K562 (cell line): ENCODE measurements around the gene PACC1.

Source experiments
- CHD2 ChIP-seq: IDR thresholded peaks from 2 replicates; pipeline ENCODE4 v1.6.1; 2011; ENCODE audit warnings: low read depth, low read length
- ELF4 ChIP-seq: fragments of 450-650 bp; formaldehyde crosslinking; IDR thresholded peaks from 2 replicates; pipeline ENCODE4 v1.4.0; 2022; ENCODE audit warnings: missing genetic modification characterization
- JUN ChIP-seq, 2 experiments: sonication (generic) in 1 of 2; formaldehyde crosslinking in 1 of 2; IDR thresholded peaks; 2 replicates each; pipeline versions ENCODE4 v1.6.1 to v1.8.0; 2012 to 2022; ENCODE audit warnings: borderline replicate concordance in 2 of 2, mild to moderate bottlenecking in 2 of 2, improper control_type of control experiment in 1 of 2, low read depth in 1 of 2, low read length in 1 of 2, missing genetic modification reagents in 1 of 2
- SETDB1 ChIP-seq: IDR thresholded peaks from one replicate; pipeline ENCODE4 v1.6.1; 2012; ENCODE audit warnings: low read length, control low read depth, inconsistent platforms
- ZNF77 ChIP-seq: fragments of 250-450 bp; sonication (Bioruptor Pico); IDR thresholded peaks from 2 replicates; pipeline ENCODE4 v1.5.0; 2020

DNA sequence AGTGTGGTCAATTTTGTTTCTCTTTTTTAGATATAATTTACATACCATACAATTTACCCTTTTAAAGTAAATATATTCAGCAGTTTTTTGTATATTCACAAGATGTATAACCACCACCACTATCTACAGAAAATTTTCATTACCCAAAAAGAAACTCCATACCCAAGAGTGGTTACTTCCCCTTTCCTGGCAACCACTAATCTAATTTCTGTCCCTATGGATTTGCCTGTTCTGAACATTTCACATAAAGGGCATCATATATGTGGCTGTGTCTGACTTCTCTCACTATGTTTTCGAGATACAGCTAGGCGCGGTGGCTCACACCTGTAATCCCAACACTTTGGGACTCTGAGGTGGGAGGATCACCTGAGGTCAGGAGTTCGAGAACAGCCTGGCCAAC is 13.6 kb downstream of the PACC1 start:
- no peak for TF ChIP-seq SETDB1
- TF ChIP-seq ZNF77 (CRISPR knock-in tag) = no peak
- TF ChIP-seq JUN (IDR thresholded peaks at IDR 0.05; ENCODE audit: borderline replicate concordance, low read depth, low read length) = no peak
- TF ChIP-seq JUN (CRISPR knock-in tag; IDR thresholded peaks at IDR 0.05; ENCODE audit: borderline replicate concordance) = no peak
- TF ChIP-seq CHD2 = no peak
- TF ChIP-seq ELF4 = no peak
